Stimulated activated CD4-positive, alpha-beta T cell treated with anti-CD3 and anti-CD28 coated beads, Interleukin-1b, Interleukin-23, amount 100 ng/mL, for 4 hours (primary cell): ENCODE measurements around the gene IFT81.
"Not testable (repeated sequence)": the region's sequence is repeated elsewhere in the genome, so short reads cannot be mapped to it uniquely, and the experiment has no call there.

Source experiments
- DNase-seq, 2 donors: peaks; one replicate each; pipeline ENCODE4 v3.0.0-alpha.2; 2020; ENCODE audit warnings: low read depth in 2 of 2

The IFT81 gene

GRCh38 chr12:110124269-110124995 lies at the start of gene IFT81:
IFT81 (plus strand) TSS chr12:110124357; CDS start chr12:110127381, 3,024 bp downstream.
- peak; percentile 97 to 98 for DNase-seq

- no peak for DNase-seq
Measured at GRCh38 chr12:110075880-110076279, 48.3 kb upstream of the IFT81 start.

GRCh38 chr12:110077800-110078199 lies 46.4 kb upstream of the IFT81 start:
- DNase-seq, result no peak

- DNase-seq, result peak; percentile 47 to 52
Measured at GRCh38 chr12:110079477-110080400, 44.4 kb upstream of the IFT81 start.

GRCh38 chr12:110080410-110080809 lies 43.7 kb upstream of the IFT81 start:
- DNase-seq, result no peak

GRCh38 chr12:110084314-110085015 lies 39.7 kb upstream of the IFT81 start:
- no peak for DNase-seq

GRCh38 chr12:110088216-110088615 lies 35.9 kb upstream of the IFT81 start:
- DNase-seq, result not testable (repeated sequence)

GRCh38 chr12:110088936-110089335 lies 35.2 kb upstream of the IFT81 start:
- no peak for DNase-seq

GRCh38 chr12:110090266-110091135 lies 33.7 kb upstream of the IFT81 start:
- DNase-seq, result no peak

GRCh38 chr12:110091136-110091711 lies 32.9 kb upstream of the IFT81 start:
- DNase-seq, result no peak

GRCh38 chr12:110093631-110094311 lies 30.4 kb upstream of the IFT81 start:
- DNase-seq, result no peak

- peak; percentile 32 to 56 for DNase-seq
Measured at GRCh38 chr12:110100315-110100970, 23.7 kb upstream of the IFT81 start.

GRCh38 chr12:110102255-110102654 lies 21.9 kb upstream of the IFT81 start:
- no peak for DNase-seq

GRCh38 chr12:110104188-110105094 lies 19.7 kb upstream of the IFT81 start:
- DNase-seq, result no peak

- no peak for DNase-seq
Measured at GRCh38 chr12:110105159-110105558, 19.0 kb upstream of the IFT81 start.

GRCh38 chr12:110105986-110106385 lies 18.2 kb upstream of the IFT81 start:
- no peak for DNase-seq

- DNase-seq, result no peak
Measured at GRCh38 chr12:110107369-110108281, 16.5 kb upstream of the IFT81 start.
